Vagina (tissue), 2 donors: ENCODE data around the gene MMP11. TPM values are rescaled to one million over a fixed set of nuclear protein-coding genes. Genes with fewer than 3 reads are reported as not detected.

Source experiments
- DNase-seq, 2 donors: peaks; one replicate each; pipeline ENCODE4 v3.0.0-alpha.2; 2017; ENCODE audit errors: extremely low spot score in 2 of 2
- H3K27ac ChIP-seq: fragments of 200-600 bp; sonication (generic); one replicate; pipeline ENCODE4 v1.5.1; 2019
- H3K27me3 ChIP-seq: fragments of 200-600 bp; sonication (generic); one replicate; pipeline ENCODE4 v1.5.1; 2019
- H3K36me3 ChIP-seq, 2 donors: fragments of 200-600 bp; sonication (generic); one replicate each; pipeline ENCODE4 v1.5.1; 2017 to 2019
- H3K4me1 ChIP-seq: fragments of 200-600 bp; sonication (generic); one replicate; pipeline ENCODE4 v1.5.1; 2019
- H3K4me3 ChIP-seq, 2 donors: fragments of 200-600 bp; sonication (generic); 1 replicate in 1 of 2; 2 replicates in 1 of 2; pipeline ENCODE4 v1.5.1; 2016 to 2019
- H3K9me3 ChIP-seq: fragments of 200-600 bp; sonication (generic); one replicate; pipeline ENCODE4 v1.5.1; 2019
- POLR2A ChIP-seq, 2 donors: fragments of 450-650 bp; IDR thresholded peaks; one replicate each; pipeline ENCODE4 v1.6.1; 2017; ENCODE audit warnings: antibody characterized with exemption in 2 of 2, mild to moderate bottlenecking in 2 of 2, moderate library complexity in 2 of 2
- POLR2AphosphoS5 ChIP-seq, 2 donors: sonication (generic); formaldehyde crosslinking; IDR thresholded peaks; one replicate each; pipeline ENCODE4 v1.9.0; 2017; ENCODE audit warnings: antibody characterized with exemption in 2 of 2, mild to moderate bottlenecking in 2 of 2, low read depth in 1 of 2; ENCODE audit not compliant: insufficient read depth in 1 of 2
- intact Hi-C: fragments of 100-400 bp; cut with DNase I; formaldehyde crosslinking; loops from one replicate; pipeline ENCODE4 v1.15.1; 2023
- total RNA-seq: library from RNA; depleted of rRNA; stranded (reverse); fragments of >200 nt; gene quantifications from one replicate; pipeline ENCODE4 v1.2.3, GENCODE V29; 2016
- TF ChIP-seq, protein P1 (sequence below), 3 experiments: fragments of 450-650 bp in 2 of 3; fragments of 200-600 bp in 1 of 3; sonication (generic) in 1 of 3; IDR thresholded peaks; one replicate each; pipeline ENCODE4 v1.5.1; 2017 to 2019; ENCODE audit warnings: antibody characterized with exemption in 3 of 3, mild to moderate bottlenecking in 2 of 3, moderate library complexity in 2 of 3

The MMP11 gene
- total RNA-seq, 1 donor from 2014 or later, result 6.4 TPM

DNA sequence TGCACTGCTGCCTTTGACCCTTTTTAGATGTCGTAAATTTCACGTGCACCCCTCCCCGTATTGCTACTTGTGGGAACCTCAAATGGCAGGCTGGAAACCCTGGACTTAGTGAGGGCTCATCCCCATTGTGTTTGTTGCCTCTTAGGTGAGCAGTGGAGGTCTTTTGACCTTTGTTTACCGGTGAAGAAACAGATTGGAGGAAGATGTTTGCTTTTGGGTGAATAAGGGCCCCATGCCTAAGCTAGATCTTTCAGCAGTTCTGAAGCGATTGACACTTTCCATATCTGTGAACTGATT lies 14.9 kb downstream of the MMP11 start:
- peak overlapping the region; percentile 100 for H3K27ac ChIP-seq
- intact Hi-C loops, result no loop called here
- DNase-seq, result no peak
- peak overlapping the region; percentile 88 to 93 for H3K4me3 ChIP-seq
- no peaks in the 10 kb centered on the region for H3K27me3 ChIP-seq
- TF ChIP-seq POLR2AphosphoS5 (IDR thresholded peaks at IDR 0.05; ENCODE audit: insufficient read depth in 1 of 2, low read depth in 1 of 2) (no peak), POLR2A (IDR thresholded peaks at IDR 0.05) (no peak)
- TF ChIP-seq, protein P1, sequence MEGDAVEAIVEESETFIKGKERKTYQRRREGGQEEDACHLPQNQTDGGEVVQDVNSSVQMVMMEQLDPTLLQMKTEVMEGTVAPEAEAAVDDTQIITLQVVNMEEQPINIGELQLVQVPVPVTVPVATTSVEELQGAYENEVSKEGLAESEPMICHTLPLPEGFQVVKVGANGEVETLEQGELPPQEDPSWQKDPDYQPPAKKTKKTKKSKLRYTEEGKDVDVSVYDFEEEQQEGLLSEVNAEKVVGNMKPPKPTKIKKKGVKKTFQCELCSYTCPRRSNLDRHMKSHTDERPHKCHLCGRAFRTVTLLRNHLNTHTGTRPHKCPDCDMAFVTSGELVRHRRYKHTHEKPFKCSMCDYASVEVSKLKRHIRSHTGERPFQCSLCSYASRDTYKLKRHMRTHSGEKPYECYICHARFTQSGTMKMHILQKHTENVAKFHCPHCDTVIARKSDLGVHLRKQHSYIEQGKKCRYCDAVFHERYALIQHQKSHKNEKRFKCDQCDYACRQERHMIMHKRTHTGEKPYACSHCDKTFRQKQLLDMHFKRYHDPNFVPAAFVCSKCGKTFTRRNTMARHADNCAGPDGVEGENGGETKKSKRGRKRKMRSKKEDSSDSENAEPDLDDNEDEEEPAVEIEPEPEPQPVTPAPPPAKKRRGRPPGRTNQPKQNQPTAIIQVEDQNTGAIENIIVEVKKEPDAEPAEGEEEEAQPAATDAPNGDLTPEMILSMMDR (IDR thresholded peaks at IDR 0.05), result no peak
- no peaks in the 10 kb centered on the region for H3K9me3 ChIP-seq
- peaks cover 66% of the 10 kb centered on the region for H3K4me1 ChIP-seq
- no peaks in the 10 kb centered on the region for H3K36me3 ChIP-seq

DNA sequence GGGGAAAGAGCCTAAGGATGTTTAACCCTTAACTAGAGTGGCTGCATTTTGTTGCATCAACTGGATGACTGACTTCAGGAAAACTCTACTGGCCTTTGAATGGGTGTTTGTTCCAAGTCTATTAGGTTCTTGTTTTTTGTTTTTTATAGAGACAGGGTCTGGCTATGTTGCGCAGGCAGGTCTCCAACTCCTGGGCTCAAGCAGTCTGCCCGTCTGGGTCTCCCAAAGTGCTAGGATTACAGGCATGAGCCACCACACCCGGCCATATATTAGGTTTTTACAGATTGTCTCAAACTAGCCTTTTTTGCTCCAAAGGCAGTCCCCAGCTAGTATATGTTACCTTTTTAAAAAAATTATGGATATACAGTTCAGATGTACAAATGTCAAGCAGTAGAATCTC lies 15.3 kb downstream of the MMP11 start:
- DNase-seq, result no peak
- no peak for TF ChIP-seq POLR2A (IDR thresholded peaks at IDR 0.05)
- no peak for TF ChIP-seq POLR2AphosphoS5 (IDR thresholded peaks at IDR 0.05; ENCODE audit: insufficient read depth in 1 of 2, low read depth in 1 of 2)
- TF ChIP-seq, protein P1 (IDR thresholded peaks at IDR 0.05), result no peak
- H3K36me3 ChIP-seq, result no peaks in the 10 kb centered on the region
- H3K4me1 ChIP-seq, result peaks cover 66% of the 10 kb centered on the region
- intact Hi-C loops, result no loop called here
- no peaks in the 10 kb centered on the region for H3K27me3 ChIP-seq
- H3K4me3 ChIP-seq, result peak overlapping the region; percentile 88 to 93
- peak overlapping the region; percentile 100 for H3K27ac ChIP-seq
- H3K9me3 ChIP-seq, result no peaks in the 10 kb centered on the region

DNA sequence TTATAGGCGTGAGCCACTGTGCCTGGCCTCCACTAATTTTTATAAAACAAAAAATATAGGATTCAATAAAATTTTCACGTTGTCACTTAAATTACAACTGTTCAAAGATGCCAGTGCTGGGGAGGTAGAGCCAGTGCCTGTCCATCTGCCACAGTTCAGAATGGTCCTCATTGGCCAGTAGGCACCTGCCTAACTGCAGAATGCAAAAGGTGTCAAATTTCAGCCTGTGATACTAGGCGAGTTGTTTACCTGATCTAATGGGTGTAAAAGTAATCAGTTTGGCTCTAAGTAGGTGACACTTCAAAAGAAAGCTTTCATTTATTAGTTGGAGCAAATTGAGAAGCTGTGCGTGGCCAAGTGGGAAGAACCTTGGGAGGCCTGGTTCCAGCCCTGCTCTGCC lies 16.5 kb downstream of the MMP11 start:
- H3K4me3 ChIP-seq, result no peak overlapping the region
- peak overlapping the region; percentile 39 for H3K27ac ChIP-seq
- no peak for DNase-seq
- H3K36me3 ChIP-seq, result peaks cover 0 to 11% of the 10 kb centered on the region in 2 donors
- no peaks in the 10 kb centered on the region for H3K27me3 ChIP-seq
- intact Hi-C loops, result no loop called here
- H3K4me1 ChIP-seq, result peaks cover 66% of the 10 kb centered on the region
- no peaks in the 10 kb centered on the region for H3K9me3 ChIP-seq
- TF ChIP-seq, protein P1 (IDR thresholded peaks at IDR 0.05), result no peak
- TF ChIP-seq POLR2AphosphoS5 (IDR thresholded peaks at IDR 0.05; ENCODE audit: insufficient read depth in 1 of 2, low read depth in 1 of 2) (no peak), POLR2A (IDR thresholded peaks at IDR 0.05) (no peak)

DNA sequence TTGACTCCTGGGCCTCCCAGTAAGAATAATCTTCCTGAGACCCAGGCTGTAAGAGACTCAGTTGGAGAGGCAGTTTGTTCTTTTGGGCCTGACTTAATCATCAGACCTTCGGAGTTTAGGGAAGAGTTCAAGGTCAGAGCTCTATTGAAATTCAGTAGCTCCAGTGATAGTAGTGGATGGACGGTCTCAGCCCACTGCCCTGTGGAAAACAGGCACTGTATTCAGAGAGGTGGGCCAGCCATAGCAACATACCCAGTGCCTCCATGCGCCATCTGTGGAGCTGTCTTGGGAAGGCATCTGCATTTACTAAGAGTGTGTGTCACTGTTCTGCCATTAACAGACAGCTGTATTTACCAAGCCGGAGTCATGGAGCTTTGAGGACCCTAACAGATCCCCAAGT lies 17.0 kb downstream of the MMP11 start:
- Histone ChIP-seq H3K27ac (peak overlapping the region; percentile 39), H3K4me3 (no peak overlapping the region), H3K27me3 (no peaks in the 10 kb centered on the region), H3K4me1 (peaks cover 66% of the 10 kb centered on the region), H3K9me3 (no peaks in the 10 kb centered on the region), H3K36me3 (peaks cover 0 to 16% of the 10 kb centered on the region in 2 donors)
- TF ChIP-seq POLR2AphosphoS5 (IDR thresholded peaks at IDR 0.05; ENCODE audit: insufficient read depth in 1 of 2, low read depth in 1 of 2), result no peak
- no peak for TF ChIP-seq POLR2A (IDR thresholded peaks at IDR 0.05)
- TF ChIP-seq, protein P1 (IDR thresholded peaks at IDR 0.05), result no peak
- no peak for DNase-seq
- intact Hi-C loops, result no loop called here

DNA sequence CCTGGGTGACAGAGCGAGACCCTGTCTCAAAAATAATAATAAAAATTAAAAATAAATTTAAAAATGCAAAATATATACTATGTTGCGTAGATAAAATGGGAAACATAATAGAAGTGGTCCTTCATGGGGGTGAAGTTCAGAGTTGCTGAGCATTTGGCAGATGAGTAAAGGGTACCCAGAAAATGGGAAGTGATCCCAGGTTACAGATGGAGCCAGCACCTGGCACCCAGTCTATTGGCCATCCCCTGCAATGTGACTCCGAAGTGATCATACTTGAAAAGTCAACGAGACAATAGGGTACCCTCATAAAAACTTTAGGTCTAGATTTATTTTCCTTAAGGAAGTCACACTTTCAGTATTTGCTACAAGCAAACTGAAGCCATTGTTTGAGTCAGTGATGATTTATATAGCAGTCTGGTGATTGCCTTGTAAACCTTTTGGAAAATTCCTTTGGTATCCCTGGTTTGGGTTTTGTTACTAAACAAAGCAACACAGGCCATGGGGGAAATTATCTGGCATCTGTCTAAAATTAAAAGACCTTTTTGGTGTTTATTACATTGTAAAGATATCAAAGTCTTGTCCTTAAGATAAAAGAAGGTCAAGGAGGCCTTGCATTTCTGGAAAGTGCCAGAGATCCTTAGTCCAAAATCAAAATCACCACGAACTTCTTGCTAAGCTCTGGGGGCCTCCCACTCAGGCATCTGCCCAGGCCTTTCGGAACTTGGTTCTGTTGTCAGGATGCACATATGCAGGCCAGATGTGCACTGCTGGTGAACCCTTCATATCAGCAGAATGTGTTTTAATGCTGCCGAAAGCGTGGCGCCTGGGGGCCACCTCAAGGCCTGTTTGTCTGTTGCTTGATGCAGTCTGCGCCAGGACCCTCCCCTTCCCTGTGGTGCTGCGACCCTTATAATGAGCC lies 18.4 kb downstream of the MMP11 start:
- Histone ChIP-seq H3K27me3 (no peaks in the 10 kb centered on the region), H3K9me3 (no peaks in the 10 kb centered on the region), H3K27ac (peak overlapping the region; percentile 67), H3K4me1 (peaks cover 62% of the 10 kb centered on the region), H3K36me3 (peaks cover 0 to 30% of the 10 kb centered on the region in 2 donors), H3K4me3 (no peak overlapping the region)
- DNase-seq, result no peak
- intact Hi-C loops, result no loop called here
- TF ChIP-seq, protein P1 (IDR thresholded peaks at IDR 0.05), result no peak
- TF ChIP-seq POLR2AphosphoS5 (IDR thresholded peaks at IDR 0.05; ENCODE audit: insufficient read depth in 1 of 2, low read depth in 1 of 2) (peak; percentile 60 to 82), POLR2A (IDR thresholded peaks at IDR 0.05) (no peak)
